Measurements from ENCODE around the gene CDK11B.
"Not testable (repeated sequence)": the region's sequence is repeated elsewhere in the genome, so short reads cannot be mapped to it uniquely, and the experiment has no call there.

Gene CDK11B

DNA sequence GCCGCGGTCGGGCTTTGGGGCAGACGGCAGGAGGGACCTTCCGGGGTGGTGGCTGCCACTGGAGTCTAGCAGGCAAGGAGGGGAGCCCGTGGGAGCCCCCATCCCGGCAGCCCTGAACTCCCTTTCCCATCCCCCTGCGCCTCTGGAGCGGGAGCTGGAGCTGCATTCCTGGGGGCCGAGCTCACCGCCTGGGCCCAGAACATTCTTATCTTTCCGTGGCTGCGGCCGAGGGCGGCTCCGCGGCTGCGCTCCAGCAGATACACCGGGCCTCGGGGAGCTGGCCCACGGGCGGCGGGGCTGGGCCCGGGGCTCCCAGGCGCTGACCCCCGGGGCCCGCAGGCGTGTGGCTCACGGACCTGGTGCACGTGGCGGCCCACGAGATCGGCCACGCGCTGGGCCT, 25.4 kb downstream of the CDK11B start:
- H3K4me3 ChIP-seq (ENCODE audit: low read length) = not testable (repeated sequence)

DNA sequence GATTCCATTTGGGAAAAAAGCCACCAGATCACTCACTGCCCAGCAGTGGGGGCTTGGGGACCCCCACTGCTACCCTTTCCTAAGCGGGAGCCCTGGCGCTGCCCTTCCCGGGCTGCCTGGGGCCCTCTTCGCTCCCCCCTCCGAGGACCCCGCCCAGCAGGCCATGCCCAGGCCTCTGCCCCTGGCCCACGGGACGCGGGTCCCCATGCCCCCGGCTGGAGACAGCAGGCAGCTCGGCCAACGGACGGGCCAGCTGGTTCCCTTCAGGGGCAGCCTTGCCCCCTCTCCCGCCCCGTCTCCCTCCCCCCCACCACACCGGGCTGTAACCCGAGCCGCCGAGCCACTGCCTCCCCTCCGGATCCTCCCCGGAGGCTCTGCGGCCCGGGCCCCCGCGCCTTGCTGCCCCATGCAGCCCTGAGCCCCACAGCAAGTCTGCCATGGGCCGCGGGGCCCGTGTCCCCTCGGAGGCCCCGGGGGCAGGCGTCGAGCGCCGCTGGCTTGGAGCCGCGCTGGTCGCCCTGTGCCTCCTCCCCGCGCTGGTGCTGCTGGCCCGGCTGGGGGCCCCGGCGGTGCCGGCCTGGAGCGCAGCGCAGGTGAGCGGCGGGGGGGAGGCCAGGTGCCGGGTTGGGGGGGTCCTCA, 26.9 kb downstream of the CDK11B start, which contains the start of gene MMP23B:
MMP23B (plus strand) TSS at position 392 of the 639 bp plus-strand sequence; CDS start at position 438, 46 bp downstream.
- no peak for TF ChIP-seq ZNF274 (IDR thresholded peaks at IDR 0.05; ENCODE audit: low read depth, low read length)
- H3K4me3 ChIP-seq (ENCODE audit: low read length) = no peak within 1 kb of the TSS

DNA sequence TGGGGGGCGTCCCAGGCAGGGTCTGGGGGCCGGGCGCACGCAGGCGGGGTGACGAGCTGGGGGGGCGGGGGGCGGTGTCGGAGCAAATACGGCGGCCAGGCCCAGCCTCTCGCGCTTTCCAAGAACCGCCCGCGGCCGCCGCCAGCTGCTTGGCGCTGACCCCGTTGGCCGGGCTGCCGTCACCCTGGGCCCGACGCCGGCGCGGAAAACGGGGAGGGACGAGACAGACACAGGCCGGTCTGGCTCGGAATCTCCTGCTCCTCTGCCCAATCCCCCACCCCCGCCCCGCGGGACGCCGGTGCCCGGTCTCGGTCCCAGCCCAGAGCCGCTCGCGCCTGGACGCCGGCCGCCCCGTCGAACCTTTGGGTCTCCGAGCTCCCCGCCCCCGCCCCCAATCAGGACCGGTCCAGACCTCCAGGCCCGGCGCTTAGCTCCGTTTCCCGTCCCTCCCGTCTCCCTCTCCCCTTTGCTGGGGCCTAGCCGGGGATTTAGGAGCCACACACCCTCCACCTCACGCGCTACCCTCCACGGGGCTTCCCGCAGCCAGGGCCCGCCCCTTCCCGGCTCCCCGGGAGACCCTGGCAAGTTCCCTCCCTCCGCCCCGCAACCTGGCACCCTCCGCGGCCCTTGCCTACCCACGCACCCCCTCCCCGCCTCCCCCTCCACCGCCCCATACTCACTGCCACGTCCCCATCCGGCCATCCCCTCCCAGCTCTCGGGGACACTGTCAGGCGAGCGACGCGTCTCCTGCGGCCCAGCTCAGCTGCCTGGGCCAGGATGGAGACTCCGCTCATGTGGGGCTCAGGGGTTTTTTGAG, 27.6 kb downstream of the CDK11B start:
- no peak overlapping the region for H3K4me3 ChIP-seq (ENCODE audit: low read length)
- TF ChIP-seq ZNF274 (IDR thresholded peaks at IDR 0.05; ENCODE audit: low read depth, low read length) = no peak

DNA sequence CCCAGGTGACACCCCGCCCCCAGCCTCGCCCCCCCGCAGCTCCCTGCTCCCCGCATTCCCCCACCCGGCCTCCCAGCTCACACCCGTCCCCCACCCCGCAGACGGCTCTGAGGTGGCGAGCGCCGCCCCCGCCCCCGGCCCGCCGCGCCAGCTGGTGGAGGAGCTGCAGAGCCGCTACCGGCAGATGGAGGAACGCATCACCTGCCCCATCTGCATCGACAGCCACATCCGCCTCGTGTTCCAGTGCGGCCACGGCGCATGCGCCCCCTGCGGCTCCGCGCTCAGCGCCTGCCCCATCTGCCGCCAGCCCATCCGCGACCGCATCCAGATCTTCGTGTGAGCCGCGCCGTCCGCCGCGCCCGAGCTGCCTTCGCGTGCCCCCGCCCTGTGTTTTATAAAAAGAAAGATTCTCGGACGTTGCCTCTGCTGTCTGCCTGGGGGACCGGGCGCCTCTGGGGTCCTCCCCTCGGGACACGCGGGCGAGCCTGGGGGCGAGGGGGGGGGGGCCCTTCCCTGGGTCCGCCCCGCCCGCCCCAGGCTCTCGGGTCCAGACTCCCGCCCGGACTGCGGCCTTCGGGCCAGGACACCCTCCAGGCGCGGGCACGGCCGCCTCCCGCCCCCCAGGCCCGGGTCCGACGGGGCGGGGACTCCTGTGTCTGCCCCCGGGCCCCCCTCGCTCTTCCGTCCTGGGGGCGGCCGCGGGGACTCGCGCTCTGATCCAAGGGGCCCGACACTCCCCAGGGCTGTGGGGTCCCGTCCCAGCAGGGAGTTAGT, 28.4 kb downstream of the CDK11B start:
- TF ChIP-seq ZNF274 (IDR thresholded peaks at IDR 0.05; ENCODE audit: low read depth, low read length) = no peak
- no peak overlapping the region; the same call in 1 of the 2 replicates for H3K4me3 ChIP-seq (ENCODE audit: low read length)

DNA sequence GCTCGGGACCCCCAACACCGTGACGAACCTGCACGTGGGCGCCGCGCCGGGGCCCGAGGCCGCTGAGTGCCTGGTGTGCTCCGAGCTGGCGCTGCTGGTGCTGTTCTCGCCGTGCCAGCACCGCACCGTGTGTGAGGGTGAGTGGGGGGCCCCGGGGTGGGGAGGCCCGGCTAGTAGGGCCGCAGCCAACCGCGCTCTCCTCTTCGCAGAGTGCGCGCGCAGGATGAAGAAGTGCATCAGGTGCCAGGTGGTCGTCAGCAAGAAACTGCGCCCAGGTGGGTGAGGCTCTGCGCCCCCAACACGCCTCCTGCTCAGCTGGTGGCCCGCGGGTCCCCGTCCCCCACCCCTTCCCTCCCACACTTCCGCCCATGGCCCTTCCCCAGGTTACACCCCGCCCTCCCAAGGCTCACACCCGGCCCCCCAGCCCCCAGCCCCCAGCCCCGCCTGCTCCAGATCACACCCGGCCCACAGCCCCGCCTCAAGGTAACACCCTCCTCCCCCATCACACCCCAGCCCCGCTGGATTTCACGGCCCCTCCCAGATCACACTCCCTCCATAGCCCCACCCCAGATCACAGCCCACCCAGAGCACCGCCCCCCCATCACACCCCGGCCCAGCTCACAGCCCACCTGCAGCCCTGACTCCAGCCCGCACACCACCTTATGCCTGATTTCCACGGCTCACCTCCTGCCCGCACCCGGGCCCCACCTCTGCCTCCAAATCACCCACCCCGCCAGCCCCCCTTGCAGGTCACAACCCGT, 29.2 kb downstream of the CDK11B start:
- no peak for TF ChIP-seq ZNF274 (IDR thresholded peaks at IDR 0.05; ENCODE audit: low read depth, low read length)
- no peak overlapping the region for H3K4me3 ChIP-seq (ENCODE audit: low read length)

DNA sequence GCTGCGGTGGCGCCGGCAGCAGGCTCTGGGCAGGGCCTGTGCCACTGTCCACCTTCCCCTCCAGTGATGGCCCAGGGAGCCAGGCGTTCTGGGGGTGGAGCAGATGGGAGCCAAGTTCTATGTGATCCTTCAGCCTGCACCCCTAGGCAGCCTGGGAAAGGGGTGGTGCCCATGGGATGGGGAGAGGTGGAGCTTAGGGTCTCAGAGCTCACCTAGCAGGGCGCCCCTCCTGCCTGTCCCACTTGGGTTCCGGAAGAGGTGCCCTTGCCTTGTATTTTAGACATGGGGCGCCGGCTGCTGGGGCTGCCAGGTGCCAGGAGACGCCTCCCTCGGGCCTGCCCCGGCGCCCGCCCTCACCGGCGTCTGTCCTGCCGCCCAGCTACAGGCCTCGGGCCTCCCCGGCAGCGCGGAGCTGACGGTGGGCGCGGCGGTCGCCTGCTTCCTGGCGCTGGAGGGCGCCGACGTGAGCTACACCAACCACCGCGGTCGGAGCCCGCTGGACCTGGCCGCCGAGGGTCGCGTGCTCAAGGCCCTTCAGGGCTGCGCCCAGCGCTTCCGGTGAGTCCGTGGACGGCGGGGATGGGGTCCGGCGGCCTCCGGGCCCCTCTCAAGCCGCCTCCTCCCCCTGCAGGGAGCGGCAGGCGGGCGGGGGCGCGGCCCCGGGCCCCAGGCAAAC, 29.9 kb downstream of the CDK11B start:
- no peak overlapping the region for H3K4me3 ChIP-seq (ENCODE audit: low read length)
- TF ChIP-seq ZNF274 (IDR thresholded peaks at IDR 0.05; ENCODE audit: low read depth, low read length) = no peak

DNA sequence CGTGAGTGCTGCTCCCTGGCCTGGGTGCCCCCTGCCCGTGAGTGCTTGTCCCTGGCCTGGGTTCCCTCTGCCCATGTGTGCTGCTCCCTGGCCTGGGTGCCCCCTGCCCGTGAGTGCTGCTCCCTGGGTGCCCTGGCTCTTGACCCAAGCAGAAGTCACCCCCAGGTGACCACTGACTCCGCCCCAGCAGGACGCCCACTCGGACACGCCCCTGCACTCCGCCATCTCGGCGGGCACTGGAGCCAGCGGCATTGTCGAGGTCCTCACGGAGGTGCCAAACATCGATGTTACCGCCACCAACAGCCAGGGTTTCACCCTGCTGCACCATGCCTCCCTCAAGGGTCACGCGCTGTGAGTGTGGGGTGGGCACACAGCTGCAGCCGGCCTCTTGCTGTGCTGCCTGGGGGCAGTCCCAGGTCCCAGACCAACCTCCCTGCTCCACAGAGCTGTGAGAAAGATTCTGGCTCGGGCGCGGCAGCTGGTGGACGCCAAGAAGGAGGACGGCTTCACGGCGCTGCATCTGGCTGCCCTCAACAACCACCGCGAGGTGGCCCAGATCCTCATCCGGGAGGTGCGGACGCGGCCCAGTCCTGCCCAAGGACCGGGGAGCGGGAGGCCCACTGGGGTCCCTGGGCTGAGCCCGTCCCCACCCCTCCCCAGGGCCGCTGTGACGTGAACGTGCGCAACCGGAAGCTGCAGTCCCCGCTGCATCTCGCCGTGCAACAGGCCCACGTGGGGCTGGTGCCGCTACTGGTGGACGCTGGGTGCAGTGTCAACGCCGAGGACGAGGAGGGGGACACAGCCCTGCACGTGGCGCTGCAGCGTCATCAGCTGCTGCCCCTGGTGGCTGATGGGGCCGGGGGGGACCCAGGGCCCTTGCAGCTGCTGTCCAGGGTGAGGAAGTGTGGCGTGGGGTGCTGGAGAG, 30.7 kb downstream of the CDK11B start:
- no peak overlapping the region for H3K4me3 ChIP-seq (ENCODE audit: low read length)
- no peak for TF ChIP-seq ZNF274 (IDR thresholded peaks at IDR 0.05; ENCODE audit: low read depth, low read length)

DNA sequence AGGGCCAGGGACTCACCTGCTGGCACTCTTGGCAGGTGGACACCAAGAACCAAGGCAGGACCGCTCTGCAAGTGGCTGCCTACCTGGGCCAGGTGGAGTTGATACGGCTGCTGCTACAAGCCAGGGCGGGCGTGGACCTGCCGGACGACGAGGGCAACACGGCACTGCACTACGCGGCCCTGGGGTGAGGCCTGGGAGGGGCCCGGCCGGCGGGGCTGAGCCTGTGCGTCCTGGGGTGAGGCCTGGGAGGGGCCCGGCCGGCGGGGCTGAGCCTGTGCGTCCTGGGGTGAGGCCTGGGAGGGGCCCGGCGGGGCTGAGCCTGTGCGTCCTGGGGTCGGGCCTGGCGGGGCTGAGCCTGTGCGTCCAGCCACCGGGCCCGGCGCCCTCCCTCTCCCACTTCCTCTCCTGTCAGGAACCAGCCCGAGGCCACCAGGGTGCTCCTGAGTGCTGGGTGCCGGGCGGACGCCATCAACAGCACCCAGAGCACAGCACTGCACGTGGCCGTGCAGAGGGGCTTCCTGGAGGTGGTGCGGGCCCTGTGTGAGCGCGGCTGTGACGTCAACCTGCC, 31.5 kb downstream of the CDK11B start:
- TF ChIP-seq ZNF274 (IDR thresholded peaks at IDR 0.05; ENCODE audit: low read depth, low read length) = no peak
- no peak overlapping the region for H3K4me3 ChIP-seq (ENCODE audit: low read length)

DNA sequence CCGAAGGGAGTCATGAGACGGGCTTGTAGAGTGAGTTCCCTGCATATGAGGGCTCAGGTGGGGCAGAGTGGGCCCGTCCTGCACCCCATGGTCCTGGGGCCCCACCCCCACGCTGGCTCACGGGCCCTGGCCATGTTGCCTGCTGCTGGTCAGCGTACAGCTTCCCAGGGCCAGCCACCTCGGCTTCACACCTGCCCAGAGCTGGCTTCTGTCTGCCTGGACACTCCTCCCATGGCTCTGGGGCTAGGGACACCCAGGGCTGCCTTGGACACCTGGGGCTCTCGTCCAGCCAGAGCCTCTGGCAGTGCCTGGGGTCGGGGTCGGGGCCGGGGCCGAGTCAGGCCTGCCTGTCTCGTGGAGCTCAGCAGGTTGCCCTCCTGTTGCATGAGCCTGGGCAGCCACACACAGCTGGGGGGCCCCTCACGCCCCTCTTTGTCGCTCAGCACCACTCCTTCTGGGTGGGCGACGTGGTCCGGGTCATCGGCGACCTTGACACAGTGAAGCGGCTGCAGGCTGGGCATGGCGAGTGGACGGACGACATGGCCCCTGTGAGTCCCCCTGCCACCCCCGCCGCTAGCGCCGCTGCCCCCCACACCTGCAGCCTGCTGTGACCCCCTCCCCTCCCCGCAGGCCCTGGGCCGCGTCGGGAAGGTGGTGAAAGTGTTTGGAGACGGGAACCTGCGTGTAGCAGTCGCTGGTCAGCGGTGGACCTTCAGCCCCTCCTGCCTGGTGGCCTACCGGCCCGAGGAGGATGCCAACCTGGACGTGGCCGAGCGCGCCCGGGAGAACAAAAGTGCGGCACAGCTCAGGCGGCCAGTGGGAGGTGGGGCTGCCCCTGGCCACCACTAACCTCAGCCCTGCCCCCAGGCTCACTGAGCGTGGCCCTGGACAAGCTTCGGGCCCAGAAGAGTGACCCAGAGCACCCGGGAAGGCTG, 32.3 kb downstream of the CDK11B start:
- no peak for TF ChIP-seq ZNF274 (IDR thresholded peaks at IDR 0.05; ENCODE audit: low read depth, low read length)

DNA sequence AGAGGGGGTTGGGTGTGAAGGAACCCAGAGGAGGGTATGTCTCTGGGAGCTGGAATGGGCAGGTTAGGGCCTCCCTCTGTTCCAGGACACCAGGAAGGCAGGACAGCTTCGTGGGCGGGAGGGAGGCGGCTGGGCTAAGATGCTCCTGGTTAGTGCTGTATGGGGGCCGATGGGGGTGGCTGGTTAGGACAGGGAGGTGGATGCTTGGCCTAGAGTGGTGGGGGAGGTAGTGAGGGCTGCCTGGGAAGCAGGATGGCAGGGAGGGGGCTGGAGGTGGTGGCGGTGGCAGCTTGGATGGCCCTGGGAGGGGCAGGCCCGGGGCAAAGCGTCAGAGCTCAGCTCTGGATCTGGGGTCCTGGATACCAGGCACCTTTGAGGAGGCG, 33.0 kb downstream of the CDK11B start:
- TF ChIP-seq ZNF274 (IDR thresholded peaks at IDR 0.05; ENCODE audit: low read depth, low read length) = no peak
- H3K4me3 ChIP-seq (ENCODE audit: low read length) = no peak overlapping the region

More for the DNA sequence above, 32.3 kb downstream of the CDK11B start:
- H3K4me3 ChIP-seq (ENCODE audit: low read length) = no peak overlapping the region

DNA sequence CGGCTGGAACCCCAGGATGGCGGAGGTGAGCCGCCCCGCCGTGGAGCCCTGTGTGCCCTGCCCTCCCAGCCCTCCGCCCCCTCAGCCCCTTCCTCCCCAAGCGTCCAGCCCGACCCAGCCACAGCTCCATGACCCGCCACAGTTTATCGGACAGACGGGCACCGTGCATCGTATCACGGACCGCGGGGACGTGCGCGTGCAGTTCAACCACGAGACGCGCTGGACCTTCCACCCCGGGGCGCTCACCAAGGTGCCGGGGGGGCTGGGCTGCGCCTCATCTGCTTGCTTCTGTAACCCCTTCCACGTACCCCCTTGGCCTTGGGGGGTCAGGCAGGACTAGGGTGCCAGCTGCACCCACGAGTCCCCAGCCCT, 33.4 kb downstream of the CDK11B start:
- no peak overlapping the region for H3K4me3 ChIP-seq (ENCODE audit: low read length)
- no peak for TF ChIP-seq ZNF274 (IDR thresholded peaks at IDR 0.05; ENCODE audit: low read depth, low read length)
